PC-9 (cell line): ENCODE measurements around the gene AUH. TPM values are rescaled to one million over a fixed set of nuclear protein-coding genes. Genes with fewer than 3 reads are reported as not detected.

Experiments
- BruUV-seq: library from RNA; stranded (reverse); fragments of 400-500 nt; replicated peaks from 2 replicates; lab custom pipeline; 2021; lab: Mats Ljungman, UMichigan
- CTCF ChIA-PET: fragments of 300-600 bp; sonication (Branson Sonifier 250); formaldehyde crosslinking; loops from one replicate; lab custom pipeline; 2022; ENCODE audit warnings: antibody characterized with exemption; lab: Charles Lee
- POLR2A ChIA-PET: fragments of 300-600 bp; sonication (Branson Sonifier 250); formaldehyde crosslinking; loops from one replicate; lab custom pipeline; 2022; ENCODE audit warnings: antibody characterized with exemption; ENCODE audit not compliant: unreplicated experiment; lab: Charles Lee
- DNase-seq, 2 experiments: peaks; one replicate each; pipeline versions ENCODE4 v3.0.0 to v3.0.0-alpha.2; 2015 to 2022; ENCODE audit warnings: mixed read lengths in 1 of 2
- H2AFZ ChIP-seq: fragments of 200-600 bp; sonication (generic); 2 replicates; pipeline ENCODE4 v1.8.1; 2017; ENCODE audit warnings: antibody characterized with exemption
- H3F3A ChIP-seq: fragments of 200-600 bp; sonication (generic); 2 replicates; pipeline ENCODE4 v1.8.1; 2017; ENCODE audit warnings: antibody characterized with exemption, mild to moderate bottlenecking, low read depth; ENCODE audit not compliant: insufficient read depth
- H3K27ac ChIP-seq: fragments of 200-600 bp; sonication (generic); 2 replicates; pipeline ENCODE4 v1.6.1; 2016; ENCODE audit warnings: mixed run types
- H3K27me3 ChIP-seq: fragments of 200-600 bp; sonication (generic); 2 replicates; pipeline ENCODE4 v1.6.1; 2016; ENCODE audit warnings: low read depth, mixed run types; ENCODE audit not compliant: insufficient read depth
- H3K36me3 ChIP-seq: fragments of 200-600 bp; sonication (generic); 2 replicates; pipeline ENCODE4 v1.6.1; 2016; ENCODE audit warnings: low read depth, mixed run types
- H3K4me1 ChIP-seq: fragments of 200-600 bp; sonication (generic); replicated peaks from 2 replicates; pipeline ENCODE4 v1.6.1; 2016; ENCODE audit warnings: mixed run types; ENCODE audit not compliant: insufficient read depth
- H3K4me2 ChIP-seq: fragments of 200-600 bp; sonication (generic); 2 replicates; pipeline ENCODE4 v1.6.1; 2017; ENCODE audit warnings: mixed run types
- H3K4me3 ChIP-seq: fragments of 200-600 bp; sonication (generic); 2 replicates; pipeline ENCODE4 v1.6.1; 2016; ENCODE audit warnings: mixed run types
- H3K79me2 ChIP-seq: fragments of 200-600 bp; sonication (generic); 2 replicates; pipeline ENCODE4 v1.6.1; 2017; ENCODE audit warnings: low read depth, mixed run types
- H3K9me2 ChIP-seq: fragments of 200-600 bp; sonication (generic); 2 replicates; pipeline ENCODE4 v1.8.1; 2017; ENCODE audit warnings: mild to moderate bottlenecking; ENCODE audit not compliant: insufficient read depth
- H3K9me3 ChIP-seq: fragments of 200-600 bp; sonication (generic); 2 replicates; pipeline ENCODE4 v1.8.1; 2016; ENCODE audit warnings: low read depth; ENCODE audit not compliant: insufficient read depth
- H4K20me1 ChIP-seq: fragments of 200-600 bp; sonication (generic); 2 replicates; pipeline ENCODE4 v1.8.1; 2017; ENCODE audit not compliant: insufficient read depth
- EZH2 ChIP-seq: fragments of 200-600 bp; sonication (generic); IDR thresholded peaks from 2 replicates; pipeline ENCODE4 v1.8.0; 2017; ENCODE audit warnings: antibody characterized with exemption, low read depth
- intact Hi-C: fragments of 100-400 bp; cut with micrococcal nuclease; formaldehyde crosslinking; loops from one replicate; pipeline ENCODE4 v1.10.0; 2022; ENCODE audit not compliant: unreplicated experiment
- total RNA-seq: library from RNA; stranded (reverse); gene quantifications from 2 replicates; pipeline ENCODE4 v1.2.3, GENCODE V29; 2021
- TF ChIP-seq, protein P1 (sequence below): fragments of 200-600 bp; sonication (generic); conservative IDR thresholded peaks from 2 replicates; pipeline ENCODE4 v1.6.1; 2017; ENCODE audit warnings: mixed run types, antibody characterized with exemption, mild to moderate bottlenecking, moderate library complexity

AUH gene
- total RNA-seq, 1 experiment from 2014 or later = 24.9 TPM

DNA sequence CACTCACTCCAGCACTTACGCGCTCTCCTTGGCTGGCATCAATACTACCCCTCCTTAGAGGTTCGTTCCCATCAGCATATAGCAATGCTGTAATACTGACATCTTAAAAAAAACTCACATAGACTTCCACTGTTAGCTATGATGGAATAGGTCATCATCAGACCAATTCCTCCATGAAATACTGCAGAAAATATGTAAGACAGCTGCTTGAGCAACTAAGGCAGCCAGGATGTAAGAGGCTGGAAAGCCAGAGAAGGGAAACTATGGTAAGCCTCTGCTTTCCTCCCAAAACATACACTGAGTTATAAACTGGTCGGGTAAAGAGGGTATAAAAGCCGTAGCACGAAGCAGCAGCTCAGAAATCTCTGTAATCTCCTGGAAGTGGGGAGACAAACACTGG, 33.5 kb downstream of the AUH start:
- Histone ChIP-seq H3K4me1 (no peaks in the 10 kb centered on the region), H3K27ac (no peak overlapping the region), H3K4me3 (no peak overlapping the region), H3K9me2 (no peaks in the 10 kb centered on the region), H3K36me3 (peaks cover 13% of the 10 kb centered on the region; the same call in 1 of the 2 replicates), H3K4me2 (no peak overlapping the region), H4K20me1 (no peaks in the 10 kb centered on the region), H3K9me3 (no peaks in the 10 kb centered on the region), H3F3A (no peaks in the 10 kb centered on the region), H2AFZ (no peak overlapping the region), H3K79me2 (no peaks in the 10 kb centered on the region), H3K27me3 (no peaks in the 10 kb centered on the region)
- CTCF ChIA-PET = no interaction called here
- intact Hi-C loops = no loop called here
- no TSS peak for BruUV-seq
- TF ChIP-seq, protein P1, sequence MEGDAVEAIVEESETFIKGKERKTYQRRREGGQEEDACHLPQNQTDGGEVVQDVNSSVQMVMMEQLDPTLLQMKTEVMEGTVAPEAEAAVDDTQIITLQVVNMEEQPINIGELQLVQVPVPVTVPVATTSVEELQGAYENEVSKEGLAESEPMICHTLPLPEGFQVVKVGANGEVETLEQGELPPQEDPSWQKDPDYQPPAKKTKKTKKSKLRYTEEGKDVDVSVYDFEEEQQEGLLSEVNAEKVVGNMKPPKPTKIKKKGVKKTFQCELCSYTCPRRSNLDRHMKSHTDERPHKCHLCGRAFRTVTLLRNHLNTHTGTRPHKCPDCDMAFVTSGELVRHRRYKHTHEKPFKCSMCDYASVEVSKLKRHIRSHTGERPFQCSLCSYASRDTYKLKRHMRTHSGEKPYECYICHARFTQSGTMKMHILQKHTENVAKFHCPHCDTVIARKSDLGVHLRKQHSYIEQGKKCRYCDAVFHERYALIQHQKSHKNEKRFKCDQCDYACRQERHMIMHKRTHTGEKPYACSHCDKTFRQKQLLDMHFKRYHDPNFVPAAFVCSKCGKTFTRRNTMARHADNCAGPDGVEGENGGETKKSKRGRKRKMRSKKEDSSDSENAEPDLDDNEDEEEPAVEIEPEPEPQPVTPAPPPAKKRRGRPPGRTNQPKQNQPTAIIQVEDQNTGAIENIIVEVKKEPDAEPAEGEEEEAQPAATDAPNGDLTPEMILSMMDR = no peak
- no peak for TF ChIP-seq EZH2
- POLR2A ChIA-PET = no interaction called here
- DNase-seq = no peak

GRCh38 chr9:91321691-91322090, 40.0 kb downstream of the AUH start:
- no peak overlapping the region for H3K4me3 ChIP-seq
- CTCF ChIA-PET = interaction anchor here (0.6 kb wide), 1 partner anchor 252 kb away, joined by 3 read pairs; no protein-coding TSS in a partner anchor
- DNase-seq = no peak
- H3K79me2 ChIP-seq = 0 out of 2 replicates have a peak, but pooled peaks cover 3% of the 10 kb centered on the region
- H3K27me3 ChIP-seq = no peaks in the 10 kb centered on the region
- H3K27ac ChIP-seq = no peak overlapping the region
- H4K20me1 ChIP-seq = no peaks in the 10 kb centered on the region
- H3K9me2 ChIP-seq = no peaks in the 10 kb centered on the region
- TF ChIP-seq, protein P1 = no peak
- no peak for TF ChIP-seq EZH2
- 0 out of 2 replicates have a peak, but pooled peaks cover 9% of the 10 kb centered on the region for H3K36me3 ChIP-seq
- H3K4me2 ChIP-seq = no peak overlapping the region
- POLR2A ChIA-PET = interaction anchor here (0.6 to 0.7 kb wide), 3 partner anchors 98 to 407 kb away, joined by 3 to 4 read pairs (median 4); no protein-coding TSS in a partner anchor
- no peaks in the 10 kb centered on the region; the same call in 1 of the 2 replicates for H3K4me1 ChIP-seq
- no TSS peak for BruUV-seq
- intact Hi-C loops = no loop called here
- no peaks in the 10 kb centered on the region for H3F3A ChIP-seq
- H2AFZ ChIP-seq = no peak overlapping the region
- no peaks in the 10 kb centered on the region for H3K9me3 ChIP-seq

DNA sequence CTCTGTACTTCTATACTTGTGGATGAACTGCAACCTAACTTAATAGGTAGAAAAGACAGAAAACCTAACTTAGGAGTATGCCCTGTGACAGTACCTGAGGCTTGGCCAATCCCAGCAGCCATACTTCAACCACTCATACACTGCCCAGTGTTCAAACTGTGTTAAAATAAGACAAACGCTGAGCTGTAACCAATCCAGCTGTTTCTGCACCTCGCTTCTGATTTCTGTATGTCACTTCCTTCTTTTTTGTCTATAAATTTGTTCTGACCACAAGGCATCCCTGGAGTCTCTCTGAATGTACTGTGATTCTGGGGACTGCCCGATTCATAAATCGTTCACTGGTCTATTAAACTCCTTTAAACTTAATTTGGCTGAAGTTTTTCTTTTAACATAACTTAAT, 41.4 kb downstream of the AUH start:
- H3K4me2 ChIP-seq = no peak overlapping the region
- H3K9me2 ChIP-seq = no peaks in the 10 kb centered on the region
- H3K79me2 ChIP-seq = 0 out of 2 replicates have a peak, but pooled peaks cover 3% of the 10 kb centered on the region
- no peak overlapping the region for H3K4me3 ChIP-seq
- POLR2A ChIA-PET = no interaction called here
- H3K36me3 ChIP-seq = 0 out of 2 replicates have a peak, but pooled peaks cover 8% of the 10 kb centered on the region
- TF ChIP-seq, protein P1 = no peak
- TF ChIP-seq EZH2 = no peak
- H4K20me1 ChIP-seq = no peaks in the 10 kb centered on the region
- no peak overlapping the region for H2AFZ ChIP-seq
- no peaks in the 10 kb centered on the region for H3F3A ChIP-seq
- intact Hi-C loops = no loop called here
- peaks cover 13% of the 10 kb centered on the region for H3K4me1 ChIP-seq
- CTCF ChIA-PET = no interaction called here
- DNase-seq = no peak
- H3K27ac ChIP-seq = no peak overlapping the region
- no TSS peak for BruUV-seq
- no peaks in the 10 kb centered on the region for H3K9me3 ChIP-seq
- H3K27me3 ChIP-seq = no peaks in the 10 kb centered on the region
